EH (cell line): ENCODE data around the gene PIK3R5.
"Not testable (repeated sequence)": the region's sequence is repeated elsewhere in the genome, so short reads cannot be mapped to it uniquely, and the experiment has no call there.

ENCODE experiments used
- DNase-seq: peaks from one replicate; pipeline ENCODE4 v3.0.0-alpha.2; 2015; ENCODE audit warnings: low read depth

Gene PIK3R5

DNA sequence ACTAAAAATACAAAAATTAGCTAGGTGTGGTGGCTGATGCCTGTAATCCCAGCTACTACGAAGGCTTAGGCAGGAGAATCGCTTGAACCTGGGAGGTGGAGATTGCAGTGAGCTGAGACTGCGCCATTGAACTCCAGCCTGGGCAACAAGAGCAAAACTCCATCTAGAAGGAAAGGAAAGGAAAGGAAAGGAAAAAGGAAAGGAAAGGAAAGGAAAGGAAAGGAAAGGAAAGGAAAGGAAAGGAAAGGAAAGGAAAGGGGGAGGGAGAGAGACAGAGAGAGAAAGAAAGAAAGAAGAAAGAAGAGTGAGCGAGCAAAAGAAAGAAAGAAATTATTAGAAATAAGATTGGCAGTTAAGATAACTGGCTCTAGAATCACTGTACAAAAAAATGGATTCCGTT lies 18.7 kb upstream of the PIK3R5 start:
- DNase-seq, result not testable (repeated sequence)

GRCh38 chr17:8981443-8981842 lies 15.9 kb upstream of the PIK3R5 start:
- DNase-seq, result no peak

- DNase-seq, result no peak
Observed at GRCh38 chr17:8979715-8980114, 14.2 kb upstream of the PIK3R5 start.

DNA sequence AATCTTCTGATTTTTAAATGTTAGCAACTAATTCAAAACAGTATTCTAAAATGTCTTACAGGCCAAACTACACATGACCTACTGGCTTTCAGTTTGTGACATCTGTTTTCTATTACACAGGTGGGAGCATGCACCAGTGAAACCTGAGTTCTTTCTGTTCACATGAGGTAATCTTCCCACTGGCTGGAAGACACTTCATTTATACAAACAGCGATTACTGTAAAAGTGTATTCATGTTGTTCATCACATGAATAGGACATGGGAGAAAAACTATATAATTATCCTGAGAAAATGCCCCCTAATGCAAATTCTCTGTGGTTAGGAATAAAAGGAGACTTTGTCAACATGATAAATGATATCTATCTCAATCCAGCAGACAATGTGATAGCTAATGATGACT lies 11.1 kb upstream of the PIK3R5 start:
- no peak for DNase-seq

DNA sequence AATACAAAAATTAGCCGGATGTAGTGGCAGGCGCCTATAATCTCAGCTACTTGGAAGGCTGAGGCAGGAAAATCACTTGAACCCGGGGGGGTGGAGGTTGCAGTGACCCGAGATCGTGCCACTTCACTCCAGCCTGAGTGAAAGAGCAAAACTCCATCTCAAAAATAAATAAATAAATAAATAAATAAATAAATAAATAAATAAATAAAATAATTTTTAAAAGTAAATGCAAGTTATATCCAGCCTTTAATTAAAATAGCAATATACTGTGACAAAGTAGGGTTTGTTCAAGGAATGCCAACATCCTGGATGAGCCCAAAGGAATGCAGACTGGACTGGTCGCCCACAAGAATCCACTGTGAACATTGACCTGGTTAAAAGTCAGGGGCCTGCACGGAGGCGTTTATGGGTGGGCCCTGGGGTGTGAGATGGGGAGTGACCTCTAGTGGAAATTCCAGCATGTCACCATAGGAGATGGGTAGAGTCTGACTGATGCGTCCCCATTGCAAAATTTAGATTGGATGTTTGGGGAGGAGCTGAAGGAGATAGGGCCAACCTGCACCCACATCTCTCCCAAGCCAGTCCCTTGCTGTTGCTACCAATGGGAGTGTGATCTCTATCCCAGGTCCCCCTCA lies 9.7 kb upstream of the PIK3R5 start:
- no peak for DNase-seq

DNA sequence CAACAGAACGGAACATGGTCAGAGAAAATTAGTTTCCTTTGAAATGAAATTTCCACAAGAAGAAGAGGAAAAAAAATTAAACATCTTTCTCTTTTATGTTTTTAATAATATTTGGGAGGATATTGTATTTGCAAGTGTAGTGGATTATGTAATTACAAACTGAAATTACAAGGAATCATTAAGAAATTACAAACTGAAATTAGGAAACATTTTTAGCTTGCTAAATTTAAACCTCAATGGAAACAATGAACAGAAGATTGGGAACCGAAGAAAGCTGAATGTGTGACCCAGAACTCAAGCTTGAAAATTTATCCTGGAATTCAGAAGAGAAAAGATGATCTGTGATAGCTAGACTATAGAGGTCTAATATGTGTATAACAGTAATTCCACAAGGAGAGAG lies 4.4 kb upstream of the PIK3R5 start:
- no peak for DNase-seq

- DNase-seq, result no peak
Observed at GRCh38 chr17:8968503-8968902, 3.0 kb upstream of the PIK3R5 start.

GRCh38 chr17:8967861-8968260 lies 2.4 kb upstream of the PIK3R5 start:
- DNase-seq, result no peak

DNA sequence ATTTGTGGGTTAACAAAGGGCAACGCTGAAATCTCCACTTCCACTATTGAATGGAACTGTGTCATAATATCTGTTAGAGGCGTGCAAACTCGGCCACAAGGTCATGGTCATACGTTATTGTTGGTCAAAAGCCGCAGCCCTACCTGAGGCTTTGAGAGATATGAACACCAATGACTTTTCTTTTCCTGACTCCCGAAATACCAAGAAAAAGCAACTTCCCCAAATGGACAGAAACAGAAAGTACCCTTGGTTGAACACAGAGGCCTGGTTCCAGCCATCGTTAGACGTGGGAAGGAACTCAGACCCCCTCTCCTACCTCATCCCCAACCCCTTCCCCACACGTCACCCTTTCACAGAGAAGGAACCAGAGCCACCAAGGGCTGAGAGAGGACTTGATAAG lies 1.4 kb upstream of the PIK3R5 start:
- no peak for DNase-seq

DNA sequence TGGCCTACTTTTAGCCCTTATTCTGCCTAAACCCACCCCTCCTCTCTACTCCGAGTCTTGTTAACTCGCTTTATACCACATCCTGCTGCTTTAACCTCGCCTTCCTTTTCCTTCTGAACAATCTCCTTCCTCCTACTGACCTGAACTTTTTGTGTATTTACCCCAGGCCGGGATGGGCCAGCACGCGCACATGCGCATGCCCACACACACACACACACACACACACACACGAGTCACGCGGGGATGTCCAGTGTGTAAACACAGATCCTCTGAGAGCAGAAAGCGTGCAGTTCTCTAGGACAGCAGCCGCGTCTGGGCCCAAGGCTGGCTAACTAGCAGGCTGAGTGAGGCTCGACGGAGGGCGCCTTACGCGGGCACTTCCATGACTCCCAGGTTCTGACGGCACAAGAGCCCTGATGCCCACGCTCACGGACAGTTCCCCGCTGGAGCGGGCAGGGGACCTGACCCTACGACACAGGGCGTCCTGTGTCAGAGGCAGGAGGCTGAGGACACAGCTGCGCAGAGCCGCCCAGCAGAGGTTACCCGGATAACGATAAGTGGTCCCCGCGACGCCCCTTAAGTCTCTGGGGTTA lies 610 bp downstream of the PIK3R5 start:
- DNase-seq, result no peak

GRCh38 chr17:8963647-8964258 lies 1.8 kb downstream of the PIK3R5 start:
- no peak for DNase-seq

DNA sequence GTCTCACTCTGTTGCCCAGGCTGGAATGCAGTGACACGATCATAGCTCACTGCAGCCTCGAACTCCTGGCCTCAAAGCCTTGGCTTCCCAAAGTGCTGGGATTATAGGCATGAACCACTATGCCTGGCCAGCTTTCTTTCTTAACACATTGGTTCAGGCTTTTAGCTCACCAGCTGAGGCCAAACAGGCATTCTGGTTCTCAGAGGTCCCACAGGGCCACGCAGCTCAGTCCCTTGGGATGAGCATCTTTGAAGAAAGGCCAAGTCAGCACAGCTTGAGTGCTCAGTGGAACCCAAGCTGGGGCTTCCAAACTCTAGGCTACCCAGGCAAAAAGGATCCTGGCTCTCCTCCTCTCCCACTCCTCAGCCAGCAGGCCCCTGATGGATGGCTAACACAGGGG lies 2.5 kb downstream of the PIK3R5 start:
- DNase-seq, result no peak

- DNase-seq, result no peak
Observed at GRCh38 chr17:8961829-8962228, 3.7 kb downstream of the PIK3R5 start.

GRCh38 chr17:8960325-8961140 lies 5.0 kb downstream of the PIK3R5 start:
- DNase-seq, result no peak

DNA sequence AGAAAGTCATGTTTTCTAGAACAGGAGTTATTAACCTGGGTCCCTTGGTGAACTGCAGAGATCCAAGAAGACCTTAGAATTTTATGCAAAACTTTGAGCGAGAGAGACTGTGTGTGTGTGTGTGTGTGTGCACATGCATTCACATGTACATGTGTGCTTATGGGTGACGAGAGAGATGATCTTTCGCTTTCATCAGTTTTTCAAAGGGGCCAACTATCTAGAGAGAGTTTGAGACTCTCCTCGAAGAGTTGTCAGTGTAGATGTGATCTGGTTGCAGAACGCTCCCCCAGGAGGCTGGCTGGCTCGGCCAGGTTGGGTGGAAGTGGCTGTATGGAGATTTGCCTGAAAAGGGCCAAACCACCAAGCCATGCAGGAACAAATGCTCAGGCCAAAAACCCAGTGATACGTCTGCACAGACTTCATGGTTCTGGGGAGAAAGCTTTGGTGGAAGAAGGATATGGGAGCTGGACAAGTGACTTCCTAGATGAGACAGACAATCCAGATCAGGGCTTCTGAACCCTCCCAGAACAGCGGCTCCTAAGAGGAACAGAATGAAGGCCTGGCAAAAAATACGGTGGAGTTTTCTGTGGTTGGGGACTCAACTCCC lies 6.1 kb downstream of the PIK3R5 start:
- no peak for DNase-seq

- DNase-seq, result no peak
Observed at GRCh38 chr17:8957721-8958120, 7.8 kb downstream of the PIK3R5 start.

DNA sequence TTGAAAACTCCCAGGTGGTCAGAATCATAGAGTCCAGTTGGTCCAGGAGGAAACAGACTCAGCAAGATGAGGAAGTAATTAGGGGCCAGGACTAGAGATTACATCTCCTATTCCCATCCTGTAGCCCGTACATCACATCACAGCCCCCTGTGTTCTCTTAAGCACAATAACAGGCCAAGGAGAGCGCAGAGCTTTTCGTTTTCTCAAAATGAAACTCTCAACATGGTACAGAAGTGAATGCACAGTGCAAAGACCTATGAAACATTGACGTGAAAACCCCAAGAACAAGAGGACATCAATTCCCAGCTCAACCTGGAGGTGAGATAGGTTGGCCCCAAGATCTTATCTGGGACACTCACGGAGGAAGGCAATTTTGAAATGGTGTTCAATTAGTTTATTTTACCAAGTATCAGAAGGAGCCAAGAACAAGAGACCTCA lies 9.0 kb downstream of the PIK3R5 start:
- DNase-seq, result no peak

DNA sequence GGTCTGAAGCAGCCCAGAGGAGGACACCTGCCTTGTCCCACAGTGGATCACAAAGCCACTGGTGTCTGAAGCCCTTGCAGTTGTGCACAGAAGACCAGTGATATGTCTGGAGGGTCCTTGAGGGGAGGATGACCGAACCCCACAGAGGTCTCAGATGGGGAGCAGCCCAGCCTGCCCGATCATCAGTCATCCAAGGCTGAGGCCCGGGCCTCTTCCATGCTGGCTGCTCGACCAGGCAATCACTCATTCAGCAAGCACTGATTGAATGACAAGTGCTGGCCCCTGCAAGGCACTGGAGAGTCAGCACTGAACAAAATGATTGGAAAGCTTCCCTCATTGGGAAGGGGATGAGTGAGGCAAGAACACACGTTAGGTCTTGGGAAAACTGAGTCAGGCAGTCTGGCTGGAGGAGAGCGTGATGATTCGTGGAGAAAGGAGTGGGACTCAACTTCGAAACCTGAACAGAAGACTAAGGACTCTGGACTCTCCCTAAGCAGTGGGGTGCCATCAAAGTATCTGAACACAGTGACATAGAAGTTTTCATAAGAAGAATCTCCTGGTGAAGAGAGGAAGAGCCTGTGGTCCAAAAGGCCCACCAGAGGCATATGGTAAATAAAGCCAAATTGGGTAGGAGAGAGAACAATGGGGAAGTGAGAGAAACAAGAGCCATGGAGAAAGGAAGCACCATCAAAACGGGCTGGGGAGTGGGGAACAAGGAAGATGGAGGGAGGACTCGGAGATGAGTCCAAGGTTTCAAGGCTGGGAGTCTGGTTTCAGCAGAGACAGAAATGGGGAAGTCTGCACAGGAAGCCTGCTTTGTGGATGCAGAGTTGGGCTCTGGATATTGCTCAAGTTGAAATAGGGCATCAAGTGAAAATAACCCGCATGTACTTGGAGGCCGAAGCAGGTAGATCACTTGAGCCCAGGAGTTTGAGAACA lies 10.2 kb downstream of the PIK3R5 start:
- DNase-seq, result no peak

DNA sequence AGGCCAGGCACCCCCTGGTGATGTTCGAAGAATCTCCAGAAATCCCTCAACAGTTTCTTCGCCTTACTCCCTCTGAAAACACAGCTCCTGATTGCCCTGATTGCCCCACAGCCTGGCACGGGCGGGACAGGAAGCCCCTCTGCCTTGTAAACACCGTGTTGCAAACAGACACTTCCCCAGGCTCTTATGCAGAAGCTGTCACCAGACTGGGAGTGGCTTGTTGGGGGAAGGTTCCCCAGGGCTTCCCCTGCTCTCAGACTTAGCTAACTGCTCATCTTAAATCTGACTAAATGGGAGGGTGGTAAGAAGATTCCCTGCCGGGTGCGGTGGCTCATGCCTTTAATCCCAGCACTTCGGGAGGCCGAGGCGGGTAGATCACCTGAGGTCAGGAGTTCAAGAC lies 11.2 kb downstream of the PIK3R5 start:
- no peak for DNase-seq

- no peak for DNase-seq
Observed at GRCh38 chr17:8953156-8953885, 12.2 kb downstream of the PIK3R5 start.

- DNase-seq, result no peak
Observed at GRCh38 chr17:8952191-8952590, 13.3 kb downstream of the PIK3R5 start.
